LHCN-M2 (cell line): ENCODE measurements around the gene MED31. TPM values are rescaled to one million over a fixed set of nuclear protein-coding genes. Genes with fewer than 3 reads are reported as not detected.
"Not testable (repeated sequence)": the region's sequence is repeated elsewhere in the genome, so short reads cannot be mapped to it uniquely, and the experiment has no call there.

Source experiments
- DNase-seq: peaks from one replicate; pipeline ENCODE4 v3.0.0-alpha.2; 2012; ENCODE audit warnings: low read depth
- polyA plus RNA-seq: library from polyadenylated mRNA; unstranded; fragments of >200 nt; gene quantifications from one replicate; pipeline ENCODE4 v1.2.1, GENCODE V29; 2012; ENCODE audit warnings: missing spikeins
- total RNA-seq: library from RNA; depleted of rRNA; stranded (reverse); fragments of >200 nt; gene quantifications from 2 replicates; pipeline ENCODE4 v1.2.3, GENCODE V29; 2014; rRNA removed

Gene MED31
- 7.4 and 9.6 TPM in 2 replicates for total RNA-seq
- polyA plus RNA-seq, result 20.5 TPM

DNA sequence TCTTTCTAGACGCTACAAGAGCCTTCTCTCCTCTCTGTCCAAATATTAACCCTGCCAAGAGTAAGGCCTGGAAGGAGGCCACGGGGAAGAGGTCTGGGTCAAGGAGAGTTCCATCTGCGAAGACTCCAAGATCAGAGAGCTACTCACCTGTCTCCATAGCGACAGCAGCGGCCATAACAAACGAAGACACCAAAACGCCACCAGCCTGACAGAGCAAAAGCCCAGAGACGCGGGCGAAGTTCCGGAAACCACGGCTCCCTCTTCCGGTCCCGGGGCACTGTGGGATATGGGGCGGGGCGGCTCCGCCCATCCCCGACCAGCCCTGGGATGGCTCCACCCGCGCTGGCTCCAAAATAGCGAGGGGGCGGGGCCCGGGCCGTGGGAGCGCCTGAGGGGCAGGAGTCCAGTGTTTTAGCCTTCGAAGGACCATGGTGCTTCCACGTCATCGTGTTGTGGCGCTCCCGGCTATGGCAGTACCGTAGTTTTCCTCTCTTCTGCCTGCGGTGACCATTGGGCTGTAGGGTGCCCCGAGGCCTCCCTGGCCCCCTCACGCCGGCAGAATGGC, at the start of gene MED31, which contains the start of gene C17orf100:
Gene MED31 (minus strand): TSS at position 252 of the 565 bp plus-strand sequence. CDS start 77 bp downstream, at position 175.
Gene C17orf100 (plus strand): TSS at position 409 of the 565 bp plus-strand sequence. CDS start 152 bp downstream, at position 561.
- peak; percentile 90 for DNase-seq

- no peak for DNase-seq
These were observed 49.5 kb upstream of the MED31 start for GRCh38 chr17:6700948-6701307.

- no peak for DNase-seq
These were observed 48.9 kb upstream of the MED31 start for GRCh38 chr17:6699997-6700947.

- no peak for DNase-seq
These were observed 46.6 kb upstream of the MED31 start for GRCh38 chr17:6698004-6698403.

DNA sequence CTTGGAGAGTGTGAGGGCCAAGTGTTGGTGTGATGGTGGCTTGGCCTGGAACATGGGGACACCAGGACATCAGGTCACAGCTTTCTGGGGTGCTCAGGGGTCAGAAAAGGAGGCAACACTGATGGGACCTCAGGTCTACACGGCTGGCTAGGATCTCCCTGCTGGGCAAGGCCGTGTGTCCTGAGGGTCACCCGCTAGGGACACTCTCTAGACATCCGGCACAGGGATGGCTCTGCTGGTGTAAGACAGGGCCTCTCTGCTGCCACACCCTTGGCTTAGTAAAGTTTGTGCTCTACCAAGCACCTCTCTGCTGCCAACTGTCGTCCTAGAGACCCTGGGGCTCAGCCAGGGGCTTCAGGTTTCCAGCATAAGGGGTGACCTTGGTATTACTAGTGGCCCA, 45.5 kb upstream of the MED31 start:
- no peak for DNase-seq

DNA sequence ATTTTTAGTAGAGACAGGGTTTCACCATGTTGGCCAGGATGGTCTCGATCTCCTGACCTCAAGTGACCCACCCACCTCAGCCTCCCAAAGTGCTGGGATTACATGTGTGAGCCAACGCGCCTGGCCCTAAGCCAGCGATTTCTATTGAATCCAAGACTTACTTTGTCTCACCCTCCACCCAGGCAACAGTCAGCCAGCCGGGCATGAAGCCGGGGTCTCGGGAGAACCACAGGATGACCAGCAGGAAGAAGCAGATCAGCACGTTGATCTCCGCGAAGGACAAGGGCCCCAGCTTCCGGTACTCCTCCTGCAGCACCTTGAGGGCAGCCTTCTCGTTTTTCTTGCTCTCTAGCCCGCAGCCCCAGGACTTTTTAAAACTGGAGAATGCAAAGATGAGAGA, 44.2 kb upstream of the MED31 start:
- no peak for DNase-seq

DNA sequence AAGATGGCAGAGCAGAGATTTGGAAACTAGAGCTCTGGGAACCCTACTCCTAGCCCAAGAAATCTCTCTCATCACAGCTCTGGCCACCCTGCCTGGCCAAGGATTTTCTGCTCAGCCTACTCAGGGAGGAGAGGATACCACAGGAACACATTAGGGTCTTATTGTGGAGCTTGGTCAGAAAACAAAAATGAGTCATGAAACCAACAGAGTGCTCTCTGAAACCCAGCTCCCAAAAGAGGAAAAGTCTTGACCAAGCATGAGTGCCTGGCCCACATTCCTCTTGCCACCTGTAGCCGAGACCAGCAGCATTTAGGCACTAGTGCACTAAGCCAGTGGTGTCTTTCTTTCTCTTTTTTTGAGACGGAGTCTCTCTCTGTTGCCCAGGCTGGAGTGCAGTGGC, 43.6 kb upstream of the MED31 start:
- DNase-seq, result no peak

DNA sequence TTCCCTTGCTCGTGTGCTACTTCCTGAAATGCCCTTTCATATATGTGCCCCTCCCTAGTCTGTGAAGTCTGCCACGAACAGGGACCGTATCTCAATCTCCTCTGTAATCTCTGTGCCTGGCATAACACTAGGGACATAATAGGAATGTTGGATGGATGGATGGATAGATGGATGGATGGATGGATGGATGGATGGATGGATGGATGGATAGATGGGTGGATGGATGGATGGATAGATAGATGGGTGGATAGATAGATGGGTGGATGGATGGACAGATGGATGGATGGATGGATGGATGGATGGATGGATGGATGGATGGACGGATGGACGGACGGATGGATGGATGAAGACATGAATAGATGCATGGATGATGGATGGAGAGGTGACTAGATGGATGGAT, 40.6 kb upstream of the MED31 start:
- not testable (repeated sequence) for DNase-seq

DNA sequence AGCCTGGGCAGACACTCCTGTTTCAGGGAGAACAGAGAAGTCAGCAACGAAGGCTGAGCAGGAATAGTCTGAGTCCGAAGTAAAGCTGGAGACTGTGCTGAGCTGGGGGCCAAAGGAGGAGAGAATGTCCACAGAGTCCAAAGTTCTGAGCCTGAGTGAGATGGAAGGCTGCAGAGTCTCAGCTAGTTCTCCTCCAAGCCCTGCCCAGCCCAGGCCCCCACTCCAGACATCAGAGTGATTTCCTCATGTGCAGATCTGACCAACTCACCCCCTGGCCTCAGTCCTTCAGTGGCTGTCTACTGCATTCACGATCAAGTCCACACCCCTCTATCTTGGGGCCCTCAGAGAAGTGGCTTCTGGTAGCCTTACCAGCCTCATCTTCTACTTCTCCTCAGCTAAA, 40.1 kb upstream of the MED31 start:
- no peak for DNase-seq

- no peak for DNase-seq
These were observed 39.2 kb upstream of the MED31 start for GRCh38 chr17:6690641-6691040.

DNA sequence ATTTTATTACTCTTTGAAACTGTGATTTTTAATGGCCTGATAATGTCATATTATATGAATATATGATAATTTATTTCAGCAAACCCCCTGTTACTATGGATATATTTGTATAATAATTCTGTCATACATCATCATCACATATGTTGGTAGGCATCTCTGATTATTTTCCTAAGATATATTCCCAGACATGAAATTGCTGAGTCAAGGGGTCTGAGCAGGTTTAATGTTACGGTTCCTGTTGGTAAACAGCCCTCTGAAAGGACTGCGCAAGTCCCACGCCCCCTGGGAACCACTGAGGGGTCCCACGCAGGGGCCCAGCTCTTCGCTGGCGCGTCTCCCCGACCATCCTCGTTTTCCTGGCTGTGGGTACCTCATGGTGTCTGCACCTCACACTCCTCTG, 37.5 kb upstream of the MED31 start:
- no peak for DNase-seq

GRCh38 chr17:6686026-6686425, 34.6 kb upstream of the MED31 start:
- DNase-seq, result no peak

DNA sequence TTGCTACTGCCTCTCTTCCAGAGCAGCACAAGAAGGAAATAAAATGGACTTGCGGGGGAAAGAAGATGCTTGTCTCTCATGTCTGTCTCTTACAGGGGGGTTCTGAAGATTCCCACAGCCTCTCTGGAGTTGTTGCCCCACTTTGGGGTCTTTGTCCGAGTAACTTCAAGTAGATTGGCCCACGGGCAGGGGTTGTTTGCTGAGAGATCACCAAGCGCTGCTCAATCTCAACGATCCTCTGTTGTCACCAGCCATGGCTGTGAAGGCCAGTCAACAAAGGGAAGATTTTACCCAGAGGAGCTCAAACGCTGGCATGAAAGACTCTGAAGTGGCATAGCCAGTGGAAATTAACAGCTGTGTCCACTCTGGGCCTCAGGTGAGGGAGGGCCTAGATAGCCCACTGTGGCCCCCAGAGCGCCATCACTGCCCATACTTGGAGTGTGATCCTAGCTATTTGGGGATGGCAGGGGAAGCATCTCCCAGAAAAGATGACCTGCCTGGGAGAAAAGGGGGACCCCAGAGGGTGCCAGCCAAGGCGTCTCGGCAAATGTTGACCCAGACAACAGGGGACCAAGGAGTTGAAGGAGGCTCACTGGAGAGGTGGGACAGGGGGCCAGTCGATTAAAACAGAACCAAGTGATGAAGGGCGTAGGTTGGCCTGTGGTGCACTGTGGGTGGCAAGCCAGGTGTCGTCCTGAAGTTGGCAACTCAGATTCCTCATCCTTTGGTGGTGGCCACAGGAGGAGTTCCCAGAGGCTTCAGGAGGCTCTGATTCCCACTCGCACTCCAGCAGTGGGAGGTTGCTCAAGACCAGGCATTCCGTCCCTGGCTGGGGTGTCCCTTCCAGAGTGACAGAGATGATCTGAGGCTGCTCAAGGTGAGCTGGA, 33.7 kb upstream of the MED31 start:
- no peak for DNase-seq

DNA sequence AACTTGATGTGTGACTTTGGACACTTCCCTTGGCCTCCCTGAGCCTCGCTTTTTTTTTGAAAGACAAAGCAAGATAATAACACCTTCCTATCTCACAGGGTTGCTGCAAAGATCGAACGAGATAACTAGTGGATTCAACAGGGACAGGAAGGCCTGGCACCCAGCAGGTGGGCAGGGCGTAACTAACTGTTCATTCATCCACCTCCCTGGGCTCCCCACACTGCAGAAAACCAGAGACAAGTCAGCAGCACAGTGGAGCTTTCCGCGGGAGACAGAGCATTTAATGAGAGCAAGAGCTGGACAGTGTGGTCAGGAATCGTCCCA, 33.0 kb upstream of the MED31 start:
- DNase-seq, result no peak

GRCh38 chr17:6683730-6684459, 32.5 kb upstream of the MED31 start:
- no peak for DNase-seq

GRCh38 chr17:6683081-6683684, 31.8 kb upstream of the MED31 start:
- no peak for DNase-seq

GRCh38 chr17:6682339-6682738, 30.9 kb upstream of the MED31 start:
- DNase-seq, result no peak

- DNase-seq, result no peak
These were observed 30.3 kb upstream of the MED31 start for GRCh38 chr17:6681671-6682070.

- no peak for DNase-seq
These were observed 29.8 kb upstream of the MED31 start for GRCh38 chr17:6681176-6681575.

DNA sequence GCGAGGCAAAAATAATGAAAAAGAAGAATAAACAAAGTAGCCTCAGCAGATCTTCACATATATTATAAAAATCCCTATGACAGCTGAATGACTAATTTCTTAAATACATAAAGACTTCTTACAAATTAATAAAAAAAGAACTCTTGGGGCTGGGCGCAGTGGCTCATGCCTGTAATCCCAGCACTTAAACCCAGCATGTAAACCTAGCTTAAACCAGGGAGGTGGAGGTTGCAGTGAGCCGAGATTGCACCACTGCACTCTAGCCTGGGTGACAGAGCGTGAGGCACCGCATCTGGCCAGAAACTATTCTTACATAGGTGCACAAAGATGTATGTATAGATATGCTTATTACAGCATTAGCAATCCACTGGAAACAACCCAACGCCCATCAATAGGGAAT, 27.8 kb upstream of the MED31 start:
- DNase-seq, result no peak

- DNase-seq, result no peak
These were observed 26.5 kb upstream of the MED31 start for GRCh38 chr17:6677946-6678345.
